Gastrocnemius medialis (tissue), 4 donors: ENCODE results near the gene BTF3L4.

Source experiments
- POLR2A ChIP-seq, 2 donors: fragments of 450-650 bp; IDR thresholded peaks; one replicate each; pipeline ENCODE4 v1.6.1; 2017; ENCODE audit warnings: antibody characterized with exemption in 2 of 2, mild to moderate bottlenecking in 2 of 2, moderate library complexity in 2 of 2
- TF ChIP-seq, protein P1 (sequence below), 5 experiments: fragments of 450-650 bp in 3 of 5; fragments of 200-600 bp in 2 of 5; sonication (generic) in 2 of 5; IDR thresholded peaks in 4 of 5; conservative IDR thresholded peaks in 1 of 5; 1 replicate in 4 of 5; 2 replicates in 1 of 5; pipeline ENCODE4 v1.5.1; 2016 to 2019; ENCODE audit warnings: antibody characterized with exemption in 5 of 5, mild to moderate bottlenecking in 3 of 5, moderate library complexity in 3 of 5

DNA sequence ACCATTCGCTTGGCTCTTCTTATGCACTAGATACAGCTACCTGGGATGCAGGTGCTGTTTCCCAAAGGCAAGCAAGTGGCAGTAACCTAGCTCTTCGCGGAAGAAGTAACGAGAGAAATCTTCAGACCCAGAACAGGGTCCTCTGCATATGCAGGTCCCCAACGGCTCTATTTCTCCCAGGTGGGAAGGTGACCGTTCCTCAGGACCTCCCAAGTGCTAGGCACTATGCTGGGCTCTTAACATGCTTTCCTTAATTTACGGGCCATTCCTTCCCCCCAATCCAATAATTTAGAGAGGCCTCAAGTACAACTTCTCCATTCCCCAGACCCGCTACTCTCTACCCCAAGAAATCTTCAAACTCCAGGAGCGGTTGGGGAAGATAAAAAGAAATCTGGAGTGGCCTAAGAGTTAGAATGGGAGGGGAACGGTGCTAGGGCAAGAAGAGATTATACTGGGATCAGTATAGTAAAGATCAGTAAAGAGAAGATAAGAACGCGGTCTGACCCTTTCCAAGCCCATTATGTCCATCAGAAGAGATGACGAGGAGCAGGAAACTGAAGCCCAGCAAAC lies 1.5 kb upstream of the BTF3L4 start:
- TF ChIP-seq, protein P1, sequence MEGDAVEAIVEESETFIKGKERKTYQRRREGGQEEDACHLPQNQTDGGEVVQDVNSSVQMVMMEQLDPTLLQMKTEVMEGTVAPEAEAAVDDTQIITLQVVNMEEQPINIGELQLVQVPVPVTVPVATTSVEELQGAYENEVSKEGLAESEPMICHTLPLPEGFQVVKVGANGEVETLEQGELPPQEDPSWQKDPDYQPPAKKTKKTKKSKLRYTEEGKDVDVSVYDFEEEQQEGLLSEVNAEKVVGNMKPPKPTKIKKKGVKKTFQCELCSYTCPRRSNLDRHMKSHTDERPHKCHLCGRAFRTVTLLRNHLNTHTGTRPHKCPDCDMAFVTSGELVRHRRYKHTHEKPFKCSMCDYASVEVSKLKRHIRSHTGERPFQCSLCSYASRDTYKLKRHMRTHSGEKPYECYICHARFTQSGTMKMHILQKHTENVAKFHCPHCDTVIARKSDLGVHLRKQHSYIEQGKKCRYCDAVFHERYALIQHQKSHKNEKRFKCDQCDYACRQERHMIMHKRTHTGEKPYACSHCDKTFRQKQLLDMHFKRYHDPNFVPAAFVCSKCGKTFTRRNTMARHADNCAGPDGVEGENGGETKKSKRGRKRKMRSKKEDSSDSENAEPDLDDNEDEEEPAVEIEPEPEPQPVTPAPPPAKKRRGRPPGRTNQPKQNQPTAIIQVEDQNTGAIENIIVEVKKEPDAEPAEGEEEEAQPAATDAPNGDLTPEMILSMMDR (IDR thresholded peaks at IDR 0.05 in 4 of 5, conservative IDR thresholded peaks at IDR 0.05 in 1 of 5): no peak
- TF ChIP-seq POLR2A (IDR thresholded peaks at IDR 0.05): no peak
